PC-3 (cell line): Measurements from ENCODE around the gene DENND1B. TPM values are rescaled to one million over a fixed set of nuclear protein-coding genes. Genes with fewer than 3 reads are reported as not detected.

Source experiments
- ATAC-seq: fragments of 200-7000 bp; cut with Tn5 transposase; 2 replicates; pipeline ENCODE4 v1.9.1; 2020; ENCODE audit warnings: mild to moderate bottlenecking, moderate library complexity
- BruUV-seq: library from RNA; stranded (reverse); fragments of 400-500 nt; replicated peaks from 2 replicates; lab custom pipeline; 2021; lab: Mats Ljungman, UMichigan
- CTCF ChIA-PET: fragments of 300-600 bp; sonication (Branson Sonifier 250); formaldehyde crosslinking; loops from one replicate; lab custom pipeline; 2022; ENCODE audit warnings: antibody characterized with exemption; lab: Charles Lee
- POLR2A ChIA-PET: fragments of 300-600 bp; sonication (Branson Sonifier 250); formaldehyde crosslinking; loops from one replicate; lab custom pipeline; 2022; ENCODE audit warnings: antibody characterized with exemption; ENCODE audit not compliant: unreplicated experiment; lab: Charles Lee
- DNase-seq: peaks from one replicate; pipeline ENCODE4 v3.0.0-alpha.2; 2015
- H2AFZ ChIP-seq: fragments of 300-600 bp; sonication (generic); 2 replicates; pipeline ENCODE4 v1.6.0; 2016; ENCODE audit warnings: antibody characterized with exemption, low read length
- H3F3A ChIP-seq: fragments of 300-600 bp; sonication (generic); one replicate; pipeline ENCODE4 v1.6.0; 2017; ENCODE audit warnings: antibody characterized with exemption, low read length, control low read depth, mild to moderate bottlenecking; ENCODE audit not compliant: unreplicated experiment
- H3K27ac ChIP-seq: fragments of 300-600 bp; sonication (generic); 2 replicates; pipeline ENCODE4 v1.5.1; 2016; ENCODE audit warnings: mild to moderate bottlenecking, low read length
- H3K27me3 ChIP-seq: fragments of 300-600 bp; sonication (generic); 2 replicates; pipeline ENCODE4 v1.6.1; 2016; ENCODE audit warnings: low read length, mixed read lengths
- H3K36me3 ChIP-seq: fragments of 300-600 bp; sonication (generic); 2 replicates; pipeline ENCODE4 v1.6.1; 2016; ENCODE audit warnings: low read depth, mixed run types, low read length, mixed read lengths
- H3K4me1 ChIP-seq: fragments of 300-600 bp; sonication (generic); 2 replicates; pipeline ENCODE4 v1.5.1; 2016; ENCODE audit warnings: low read length; ENCODE audit not compliant: insufficient read depth
- H3K4me2 ChIP-seq: fragments of 300-600 bp; sonication (generic); 2 replicates; pipeline ENCODE4 v1.6.0; 2016; ENCODE audit warnings: low read length
- H3K4me3 ChIP-seq: fragments of 300-600 bp; sonication (generic); 2 replicates; pipeline ENCODE4 v1.5.1; 2016; ENCODE audit warnings: mild to moderate bottlenecking, low read length, mixed read lengths
- H3K79me2 ChIP-seq: fragments of 300-600 bp; sonication (generic); 2 replicates; pipeline ENCODE4 v1.6.1; 2017; ENCODE audit warnings: low read length, mixed read lengths
- H3K9ac ChIP-seq: fragments of 300-600 bp; sonication (generic); 2 replicates; pipeline ENCODE4 v1.6.0; 2016; ENCODE audit warnings: mild to moderate bottlenecking, low read length
- H3K9me2 ChIP-seq: fragments of 300-600 bp; sonication (generic); replicated peaks from 2 replicates; pipeline ENCODE4 v1.6.1; 2016; ENCODE audit warnings: mixed run types, low read length, mixed read lengths
- H3K9me3 ChIP-seq: fragments of 300-600 bp; sonication (generic); 2 replicates; pipeline ENCODE4 v1.6.1; 2016; ENCODE audit warnings: low read length, mixed read lengths
- H4K20me1 ChIP-seq: fragments of 300-600 bp; sonication (generic); 2 replicates; pipeline ENCODE4 v1.6.1; 2016; ENCODE audit warnings: low read length, mixed read lengths
- CTCF ChIP-seq: fragments of 300-600 bp; sonication (generic); conservative IDR thresholded peaks from 2 replicates; pipeline ENCODE4 v1.5.1; 2017; ENCODE audit warnings: antibody characterized with exemption, low read depth, mild to moderate bottlenecking, low read length
- EZH2 ChIP-seq: fragments of 300-600 bp; sonication (generic); IDR thresholded peaks from one replicate; pipeline ENCODE4 v1.6.1; 2017; ENCODE audit warnings: antibody characterized with exemption, mild to moderate bottlenecking, low read length; ENCODE audit not compliant: unreplicated experiment
- EZH2phosphoT487 ChIP-seq: fragments of 300-600 bp; sonication (generic); IDR thresholded peaks from 2 replicates; pipeline ENCODE4 v1.6.1; 2018; ENCODE audit warnings: mild to moderate bottlenecking, antibody characterized with exemption, low read length, borderline replicate concordance
- intact Hi-C: fragments of 100-400 bp; cut with micrococcal nuclease; formaldehyde crosslinking; loops from 2 replicates; pipeline ENCODE4 v1.9.0; 2023
- total RNA-seq: library from RNA; depleted of rRNA; stranded (reverse); fragments of >200 nt; gene quantifications from 2 replicates; pipeline ENCODE4 v1.2.3, GENCODE V29; 2014

The DENND1B gene
- total RNA-seq, 1 experiment from 2014 or later: 7.4 TPM

GRCh38 chr1:197733324-197733723 lies 42.0 kb downstream of the DENND1B start:
- Histone ChIP-seq H3K9me2 (no peaks in the 10 kb centered on the region), H3K9ac (no peak overlapping the region), H3K79me2 (0 out of 2 replicates have a peak, but pooled peaks cover 7% of the 10 kb centered on the region), H4K20me1 (no peaks in the 10 kb centered on the region), H3F3A (no peaks in the 10 kb centered on the region), H3K4me3 (no peak overlapping the region), H3K4me2 (no peak overlapping the region), H3K36me3 (no peaks in the 10 kb centered on the region), H3K27me3 (no peaks in the 10 kb centered on the region), H3K9me3 (no peaks in the 10 kb centered on the region), H3K4me1 (peaks cover 5% of the 10 kb centered on the region), H3K27ac (no peak overlapping the region), H2AFZ (no peak overlapping the region)
- TF ChIP-seq EZH2phosphoT487 (no peak), EZH2 (no peak), CTCF (no peak)
- no peak for ATAC-seq
- ChIA-PET CTCF (no interaction called here), POLR2A (no interaction called here)
- no TSS peak for BruUV-seq
- intact Hi-C loops: no loop called here
- DNase-seq: no peak

GRCh38 chr1:197732187-197732586 lies 43.1 kb downstream of the DENND1B start:
- TF ChIP-seq EZH2 (no peak), CTCF (no peak)
- ChIA-PET POLR2A (no interaction called here), CTCF (interaction anchor here (0.6 kb wide), 1 partner anchor 184 kb away, joined by 3 read pairs; no protein-coding TSS in a partner anchor)
- H3K9me3 ChIP-seq: no peaks in the 10 kb centered on the region
- H3K27ac ChIP-seq: no peak overlapping the region
- H3K79me2 ChIP-seq: 0 out of 2 replicates have a peak, but pooled peaks cover 7% of the 10 kb centered on the region
- no peaks in the 10 kb centered on the region for H3K27me3 ChIP-seq
- DNase-seq: no peak
- no peak overlapping the region for H3K4me2 ChIP-seq
- BruUV-seq: no TSS peak
- no peak overlapping the region for H2AFZ ChIP-seq
- H4K20me1 ChIP-seq: no peaks in the 10 kb centered on the region
- no peak overlapping the region for H3K9ac ChIP-seq
- no peak for ATAC-seq
- no peaks in the 10 kb centered on the region for H3K36me3 ChIP-seq
- H3K4me1 ChIP-seq: peaks cover 5% of the 10 kb centered on the region
- H3K4me3 ChIP-seq: no peak overlapping the region
- no peaks in the 10 kb centered on the region for H3K9me2 ChIP-seq
- H3F3A ChIP-seq: no peaks in the 10 kb centered on the region
- intact Hi-C loops: no loop called here

- ATAC-seq (no peak), DNase-seq (peak; percentile 2)
- Histone ChIP-seq H3K36me3 (peaks cover 2% of the 10 kb centered on the region; the same call in 1 of the 2 replicates), H2AFZ (no peak overlapping the region), H3K27ac (no peak overlapping the region), H3K9ac (no peak overlapping the region), H3K9me3 (no peaks in the 10 kb centered on the region), H3K27me3 (no peaks in the 10 kb centered on the region), H4K20me1 (no peaks in the 10 kb centered on the region), H3K9me2 (no peaks in the 10 kb centered on the region), H3F3A (no peaks in the 10 kb centered on the region), H3K4me2 (no peak overlapping the region), H3K79me2 (0 out of 2 replicates have a peak, but pooled peaks cover 6% of the 10 kb centered on the region), H3K4me3 (no peak overlapping the region), H3K4me1 (no peaks in the 10 kb centered on the region; the same call in 1 of the 2 replicates)
- POLR2A ChIA-PET: no interaction called here
- TF ChIP-seq EZH2phosphoT487 (no peak), CTCF (no peak), EZH2 (no peak)
- BruUV-seq: no TSS peak
- intact Hi-C loops: no loop called here
- CTCF ChIA-PET: interaction anchor here (0.6 kb wide), 1 partner anchor 184 kb away, joined by 3 read pairs; no protein-coding TSS in a partner anchor
Measured at GRCh38 chr1:197731449-197731848, 43.8 kb downstream of the DENND1B start.
